Pancreas (tissue), 10 donors: Measurements from ENCODE around the gene IFT52. TPM values are rescaled to one million over a fixed set of nuclear protein-coding genes. Genes with fewer than 3 reads are reported as not detected.

Experiments used
- ATAC-seq, 4 donors: fragments of 200-7000 bp; cut with Tn5 transposase; one replicate each; pipeline versions ENCODE4 v1.8.0 to v1.9.1; 2020; ENCODE audit warnings: mild to moderate bottlenecking in 4 of 4, moderate library complexity in 4 of 4
- DNase-seq, 6 donors: peaks; one replicate each; pipeline ENCODE4 v3.0.0-alpha.2; 2020
- FAIRE-seq: peaks from 2 replicates; lab custom pipeline; 2012; peaks lifted over from hg19 to GRCh38; lab: Jason Lieb, UNC
- H3K27ac ChIP-seq, 4 donors: fragments of 200-600 bp; sonication (generic); 1 replicate in 3 of 4; 2 replicates in 1 of 4; pipeline versions ENCODE4 v1.5.0 to v1.8.0; 2020
- H3K27me3 ChIP-seq, 4 donors: fragments of 200-600 bp; one replicate each; pipeline ENCODE4 v1.8.0; 2021
- H3K36me3 ChIP-seq, 3 donors: fragments of 200-600 bp; sonication (generic) in 1 of 3; one replicate each; pipeline versions ENCODE4 v1.5.0 to v1.8.0; 2020 to 2021
- H3K4me1 ChIP-seq, 3 donors: fragments of 200-600 bp; one replicate each; pipeline ENCODE4 v1.8.0; 2021
- H3K4me3 ChIP-seq, 4 donors: fragments of 200-600 bp; sonication (generic) in 2 of 4; one replicate each; pipeline versions ENCODE4 v1.5.0 to v1.8.0; 2020 to 2021
- H3K9me3 ChIP-seq, 4 donors: fragments of 200-600 bp; one replicate each; pipeline ENCODE4 v1.8.0; 2021
- CTCF ChIP-seq, 4 donors: fragments of 200-600 bp; sonication (generic) in 3 of 4; IDR thresholded peaks; one replicate each; pipeline versions ENCODE4 v1.5.0 to v1.8.0; 2021; ENCODE audit warnings: antibody characterized with exemption in 4 of 4
- WGBS, 2 donors: extraction: QIAGEN DNeasy Blood & Tissue Kit; methylation state at CpG; one replicate each; pipeline ENCODE4 v1.1.7; 2013; 5-methylcytosine and 5-hydroxymethylcytosine counted together
- intact Hi-C, 3 donors: fragments of 100-400 bp; cut with DNase I; formaldehyde crosslinking; loops; one replicate each; pipeline versions ENCODE4 v1.11.1 to v1.14.2; 2022
- polyA plus RNA-seq, 2 donors: library from polyadenylated mRNA; stranded (reverse); fragments of 200-250 nt; gene quantifications; one replicate each; pipeline ENCODE4 v1.2.3, GENCODE V29; 2013
- total RNA-seq, 6 donors: library from RNA; stranded (reverse); fragmentation: NEBNext Ultra II Directional in 4 of 6; extraction: Animal tissue kit (Norgen Biotek cat#: 25700) in 4 of 6; gene quantifications; one replicate each; pipeline versions ENCODE4 v1.2.1 to v1.2.4, GENCODE V29; 2021 to 2023
- donor health status: healthy with polysubstance abuse.
- donor health status: DM: no; HTN: no; CAD: no; lungs with moderate emphysema.
- donor health status: DM: no; HTN: no; CAD: no.
- donor health status: control.
- donor health status: control.
- donor health status: Bipolar disorder and iron deficiency.
- donor health status: DM: yes; HTN: yes; CAD: no.
- donor health status: DM: no; HTN: no; CAD: no.
- donor health status: DM: no; HTN: no; CAD: no.
- donor health status: DM: yes; HTN: yes; CAD: no.

Gene IFT52
- total and polyA plus RNA-seq, 8 donors: 7.8 to 14.8 (median 12.7) TPM

- intact Hi-C loops: no loop called here
- Histone ChIP-seq H3K4me3 (no peak overlapping the region), H3K36me3 (peaks cover 0 to 21% (median 8%) of the 10 kb centered on the region in 3 donors), H3K9me3 (no peaks in the 10 kb centered on the region), H3K27me3 (no peaks in the 10 kb centered on the region), H3K27ac (no peak overlapping the region), H3K4me1 (peaks cover 0 to 8% (median 5%) of the 10 kb centered on the region in 3 donors)
- 83 to 85% methylated on average over 18 of the region's 18 CpGs for WGBS, 2 donors
- no peak for FAIRE-seq
- DNase-seq: no peak
- ATAC-seq: no peak
- no peak for TF ChIP-seq CTCF (IDR thresholded peaks at IDR 0.05)
These were observed 25.6 kb upstream of the IFT52 start for GRCh38 chr20:43564993-43565757.

- Histone ChIP-seq H3K4me3 (no peak overlapping the region), H3K9me3 (no peaks in the 10 kb centered on the region), H3K4me1 (peaks cover 0 to 4% (median 2%) of the 10 kb centered on the region in 3 donors), H3K36me3 (peaks cover 0 to 25% (median 8%) of the 10 kb centered on the region in 3 donors), H3K27ac (no peak overlapping the region), H3K27me3 (no peaks in the 10 kb centered on the region)
- FAIRE-seq: no peak
- no peak for DNase-seq
- ATAC-seq: no peak
- intact Hi-C loops: no loop called here
- TF ChIP-seq CTCF (IDR thresholded peaks at IDR 0.05): no peak
- 71 to 88% methylated on average over 4 of the region's 4 CpGs for WGBS, 2 donors
These were observed 25.0 kb upstream of the IFT52 start for GRCh38 chr20:43565758-43566104.

- DNase-seq (no peak), ATAC-seq (no peak), FAIRE-seq (no peak)
- no peak overlapping the region for H3K4me3 ChIP-seq
- H3K27me3 ChIP-seq: no peaks in the 10 kb centered on the region
- H3K4me1 ChIP-seq: no peaks in the 10 kb centered on the region
- intact Hi-C loops: no loop called here
- no peak overlapping the region for H3K27ac ChIP-seq
- peaks cover 0 to 25% (median 8%) of the 10 kb centered on the region in 3 donors for H3K36me3 ChIP-seq
- no peaks in the 10 kb centered on the region for H3K9me3 ChIP-seq
- WGBS, 2 donors: 90 to 94% methylated on average over 9 of the region's 9 CpGs
- TF ChIP-seq CTCF (IDR thresholded peaks at IDR 0.05): no peak
These were observed 23.3 kb upstream of the IFT52 start for GRCh38 chr20:43567477-43567876.

- H3K27ac ChIP-seq: no peak overlapping the region
- DNase-seq: no peak
- no peaks in the 10 kb centered on the region for H3K27me3 ChIP-seq
- intact Hi-C loops: no loop called here
- H3K4me3 ChIP-seq: no peak overlapping the region
- 93 to 94% methylated on average over 4 of the region's 4 CpGs for WGBS, 2 donors
- FAIRE-seq: no peak
- H3K4me1 ChIP-seq: no peaks in the 10 kb centered on the region
- no peak for ATAC-seq
- no peak for TF ChIP-seq CTCF (IDR thresholded peaks at IDR 0.05)
- peaks cover 0 to 25% (median 8%) of the 10 kb centered on the region in 3 donors for H3K36me3 ChIP-seq
- H3K9me3 ChIP-seq: no peaks in the 10 kb centered on the region
These were observed 22.0 kb upstream of the IFT52 start for GRCh38 chr20:43568706-43569105.

- Histone ChIP-seq H3K9me3 (no peaks in the 10 kb centered on the region), H3K27me3 (no peaks in the 10 kb centered on the region), H3K4me1 (no peaks in the 10 kb centered on the region), H3K27ac (no peak overlapping the region), H3K4me3 (no peak overlapping the region), H3K36me3 (peaks cover 0 to 25% (median 8%) of the 10 kb centered on the region in 3 donors)
- intact Hi-C loops: no loop called here
- FAIRE-seq (no peak), DNase-seq (no peak), ATAC-seq (no peak)
- no peak for TF ChIP-seq CTCF (IDR thresholded peaks at IDR 0.05)
- 92 to 96% methylated on average over 10 of the region's 10 CpGs for WGBS, 2 donors
These were observed 21.5 kb upstream of the IFT52 start for GRCh38 chr20:43569282-43569681.
